Measurements from ENCODE around the gene ODAD4. TPM values are rescaled to one million over a fixed set of nuclear protein-coding genes. Genes with fewer than 3 reads are reported as not detected.

ODAD4 gene
- total RNA-seq, 1 experiment from 2014 or later, result 0.98 TPM

DNA sequence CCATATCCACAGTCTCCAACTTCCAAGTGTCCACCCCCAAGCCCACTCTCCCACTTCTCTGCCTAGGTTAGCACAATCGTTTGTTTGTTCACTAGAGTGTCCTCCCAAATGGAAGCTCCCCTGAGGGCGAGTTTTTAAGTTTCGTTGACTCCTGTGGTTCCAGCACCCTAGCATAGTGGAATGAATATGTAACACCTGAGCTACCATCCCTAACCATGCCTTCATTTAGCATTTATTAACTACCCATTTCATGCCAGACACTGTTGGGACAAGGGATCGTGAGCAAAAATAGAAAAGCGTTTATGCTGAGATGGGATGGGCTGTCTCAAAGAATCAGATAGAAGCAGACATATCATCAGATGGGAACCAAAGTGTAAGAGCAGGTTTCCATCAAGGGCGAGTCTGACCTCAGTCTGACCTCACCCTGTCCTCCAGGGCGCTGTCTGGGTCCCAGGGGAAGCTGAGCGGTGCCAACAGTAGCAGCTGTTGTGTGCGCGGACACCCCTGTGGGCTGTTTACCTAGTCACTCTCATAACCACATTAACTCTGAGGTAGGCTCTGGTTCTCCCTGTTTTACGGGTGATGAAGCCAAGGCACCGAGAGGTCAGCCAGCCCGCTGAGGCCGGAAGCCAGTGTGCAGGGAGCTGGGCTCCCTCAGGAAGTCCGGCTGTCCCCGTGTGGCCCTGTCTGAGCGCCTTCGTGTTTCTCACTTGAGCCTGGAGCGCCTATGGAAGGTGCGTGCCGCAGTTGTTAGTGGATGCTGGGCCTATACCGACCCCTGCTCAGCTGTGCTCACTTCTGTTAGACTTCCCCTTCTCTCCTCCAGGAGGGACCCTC, 42.4 kb downstream of the ODAD4 start:
- Histone ChIP-seq H3K27ac (ENCODE audit: low read depth, low read length) (no peak overlapping the region), H3K4me1 (ENCODE audit: control insufficient read depth in 1 of 2, insufficient read depth in 2 of 2, low read length in 2 of 2) (peaks cover 0 to under 1% of the 10 kb centered on the region in 2 experiments; a peak in 3 of 4 replicates), H3K9me3 (ENCODE audit: control insufficient read depth in 1 of 2, insufficient read depth in 1 of 2, low read depth in 1 of 2, low read length in 2 of 2) (no peaks in the 10 kb centered on the region), H2AFZ (ENCODE audit: low read depth, low read length, poor library complexity, severe bottlenecking) (no peak overlapping the region), H3K27me3 (ENCODE audit: insufficient read depth, low read length) (no peaks in the 10 kb centered on the region), H3K9me2 (ENCODE audit: insufficient read depth) (no peaks in the 10 kb centered on the region), H3K4me2 (ENCODE audit: low read length) (no peak overlapping the region), H3K9ac (ENCODE audit: low read length) (no peak overlapping the region), H3K4me3 (replicated peaks in 1 of 2; ENCODE audit: low read depth in 1 of 2, low read length in 2 of 2) (no peak overlapping the region), H4K20me1 (ENCODE audit: insufficient read depth) (no peaks in the 10 kb centered on the region), H3K79me2 (ENCODE audit: insufficient read depth, low read length) (peaks cover 11% of the 10 kb centered on the region), H3K36me3 (ENCODE audit: control insufficient read depth in 1 of 2, insufficient read depth in 2 of 2, low read length in 2 of 2) (peaks cover 40 to 51% of the 10 kb centered on the region in 2 experiments; a peak in 3 of 4 replicates)
- ChIA-PET RAD21 (ENCODE audit: low non-redundant PET in 1 of 2, low total read pairs in 2 of 2, uncharacterized antibody in 2 of 2, unreplicated experiment in 2 of 2) (no interaction called here), CTCF (no interaction called here), POLR2A (no interaction called here)
- TF ChIP-seq POLR2AphosphoS5 (IDR thresholded peaks at IDR 0.05; ENCODE audit: low read depth, low read length) (no peak), SRF (IDR thresholded peaks at IDR 0.05; ENCODE audit: low read depth) (no peak), ZNF274 (IDR thresholded peaks at IDR 0.05; ENCODE audit: low read depth, low read length) (no peak), RAD21 (IDR thresholded peaks at IDR 0.05; ENCODE audit: low read depth) (no peak), EZH2 (IDR thresholded peaks at IDR 0.05) (no peak), ELF1 (IDR thresholded peaks at IDR 0.05; ENCODE audit: borderline replicate concordance, low read depth) (no peak), SIN3A (IDR thresholded peaks at IDR 0.05; ENCODE audit: low read depth) (no peak), CEBPB (IDR thresholded peaks at IDR 0.05; ENCODE audit: low read depth) (no peak), ZFX (IDR thresholded peaks at IDR 0.05) (no peak), EZH2phosphoT487 (IDR thresholded peaks at IDR 0.05; ENCODE audit: borderline replicate concordance) (no peak)
- TF ChIP-seq, protein P1, sequence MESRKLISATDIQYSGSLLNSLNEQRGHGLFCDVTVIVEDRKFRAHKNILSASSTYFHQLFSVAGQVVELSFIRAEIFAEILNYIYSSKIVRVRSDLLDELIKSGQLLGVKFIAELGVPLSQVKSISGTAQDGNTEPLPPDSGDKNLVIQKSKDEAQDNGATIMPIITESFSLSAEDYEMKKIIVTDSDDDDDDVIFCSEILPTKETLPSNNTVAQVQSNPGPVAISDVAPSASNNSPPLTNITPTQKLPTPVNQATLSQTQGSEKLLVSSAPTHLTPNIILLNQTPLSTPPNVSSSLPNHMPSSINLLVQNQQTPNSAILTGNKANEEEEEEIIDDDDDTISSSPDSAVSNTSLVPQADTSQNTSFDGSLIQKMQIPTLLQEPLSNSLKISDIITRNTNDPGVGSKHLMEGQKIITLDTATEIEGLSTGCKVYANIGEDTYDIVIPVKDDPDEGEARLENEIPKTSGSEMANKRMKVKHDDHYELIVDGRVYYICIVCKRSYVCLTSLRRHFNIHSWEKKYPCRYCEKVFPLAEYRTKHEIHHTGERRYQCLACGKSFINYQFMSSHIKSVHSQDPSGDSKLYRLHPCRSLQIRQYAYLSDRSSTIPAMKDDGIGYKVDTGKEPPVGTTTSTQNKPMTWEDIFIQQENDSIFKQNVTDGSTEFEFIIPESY (IDR thresholded peaks at IDR 0.05; ENCODE audit: extremely low read depth, insufficient replicate concordance, low read length), result no peak
- TF ChIP-seq, protein P2, sequence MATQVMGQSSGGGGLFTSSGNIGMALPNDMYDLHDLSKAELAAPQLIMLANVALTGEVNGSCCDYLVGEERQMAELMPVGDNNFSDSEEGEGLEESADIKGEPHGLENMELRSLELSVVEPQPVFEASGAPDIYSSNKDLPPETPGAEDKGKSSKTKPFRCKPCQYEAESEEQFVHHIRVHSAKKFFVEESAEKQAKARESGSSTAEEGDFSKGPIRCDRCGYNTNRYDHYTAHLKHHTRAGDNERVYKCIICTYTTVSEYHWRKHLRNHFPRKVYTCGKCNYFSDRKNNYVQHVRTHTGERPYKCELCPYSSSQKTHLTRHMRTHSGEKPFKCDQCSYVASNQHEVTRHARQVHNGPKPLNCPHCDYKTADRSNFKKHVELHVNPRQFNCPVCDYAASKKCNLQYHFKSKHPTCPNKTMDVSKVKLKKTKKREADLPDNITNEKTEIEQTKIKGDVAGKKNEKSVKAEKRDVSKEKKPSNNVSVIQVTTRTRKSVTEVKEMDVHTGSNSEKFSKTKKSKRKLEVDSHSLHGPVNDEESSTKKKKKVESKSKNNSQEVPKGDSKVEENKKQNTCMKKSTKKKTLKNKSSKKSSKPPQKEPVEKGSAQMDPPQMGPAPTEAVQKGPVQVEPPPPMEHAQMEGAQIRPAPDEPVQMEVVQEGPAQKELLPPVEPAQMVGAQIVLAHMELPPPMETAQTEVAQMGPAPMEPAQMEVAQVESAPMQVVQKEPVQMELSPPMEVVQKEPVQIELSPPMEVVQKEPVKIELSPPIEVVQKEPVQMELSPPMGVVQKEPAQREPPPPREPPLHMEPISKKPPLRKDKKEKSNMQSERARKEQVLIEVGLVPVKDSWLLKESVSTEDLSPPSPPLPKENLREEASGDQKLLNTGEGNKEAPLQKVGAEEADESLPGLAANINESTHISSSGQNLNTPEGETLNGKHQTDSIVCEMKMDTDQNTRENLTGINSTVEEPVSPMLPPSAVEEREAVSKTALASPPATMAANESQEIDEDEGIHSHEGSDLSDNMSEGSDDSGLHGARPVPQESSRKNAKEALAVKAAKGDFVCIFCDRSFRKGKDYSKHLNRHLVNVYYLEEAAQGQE (IDR thresholded peaks at IDR 0.05; ENCODE audit: low read depth), result no peak
- TF ChIP-seq, protein P3, sequence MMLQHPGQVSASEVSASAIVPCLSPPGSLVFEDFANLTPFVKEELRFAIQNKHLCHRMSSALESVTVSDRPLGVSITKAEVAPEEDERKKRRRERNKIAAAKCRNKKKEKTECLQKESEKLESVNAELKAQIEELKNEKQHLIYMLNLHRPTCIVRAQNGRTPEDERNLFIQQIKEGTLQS (IDR thresholded peaks at IDR 0.05), result no peak
- TF ChIP-seq, protein P4, sequence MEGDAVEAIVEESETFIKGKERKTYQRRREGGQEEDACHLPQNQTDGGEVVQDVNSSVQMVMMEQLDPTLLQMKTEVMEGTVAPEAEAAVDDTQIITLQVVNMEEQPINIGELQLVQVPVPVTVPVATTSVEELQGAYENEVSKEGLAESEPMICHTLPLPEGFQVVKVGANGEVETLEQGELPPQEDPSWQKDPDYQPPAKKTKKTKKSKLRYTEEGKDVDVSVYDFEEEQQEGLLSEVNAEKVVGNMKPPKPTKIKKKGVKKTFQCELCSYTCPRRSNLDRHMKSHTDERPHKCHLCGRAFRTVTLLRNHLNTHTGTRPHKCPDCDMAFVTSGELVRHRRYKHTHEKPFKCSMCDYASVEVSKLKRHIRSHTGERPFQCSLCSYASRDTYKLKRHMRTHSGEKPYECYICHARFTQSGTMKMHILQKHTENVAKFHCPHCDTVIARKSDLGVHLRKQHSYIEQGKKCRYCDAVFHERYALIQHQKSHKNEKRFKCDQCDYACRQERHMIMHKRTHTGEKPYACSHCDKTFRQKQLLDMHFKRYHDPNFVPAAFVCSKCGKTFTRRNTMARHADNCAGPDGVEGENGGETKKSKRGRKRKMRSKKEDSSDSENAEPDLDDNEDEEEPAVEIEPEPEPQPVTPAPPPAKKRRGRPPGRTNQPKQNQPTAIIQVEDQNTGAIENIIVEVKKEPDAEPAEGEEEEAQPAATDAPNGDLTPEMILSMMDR (IDR thresholded peaks at IDR 0.05 in 2 of 3, conservative IDR thresholded peaks at IDR 0.05 in 1 of 3; ENCODE audit: borderline replicate concordance in 1 of 3, insufficient read depth in 1 of 3, low read depth in 2 of 3, low read length in 2 of 3), result no peak
- ATAC-seq, result 0 out of 2 replicates have a peak, but pooled peaks have one; percentile 21
- intact Hi-C loops (cut with micrococcal nuclease), result no loop called here
- BruUV-seq (replicated peaks), result no TSS peak
- DNase-seq (ENCODE audit: low read depth, low spot score), result no peak
